ENCODE data around the gene KRTAP5-1.

- TF ChIP-seq CTCF (conservative IDR thresholded peaks at IDR 0.05; ENCODE audit: low read depth, low read length) (no peak), EZH2phosphoT487 (IDR thresholded peaks at IDR 0.05; ENCODE audit: borderline replicate concordance, low read length) (no peak)
Measured at GRCh38 chr11:1570896-1571759, 14.0 kb downstream of the KRTAP5-1 start.
